ENCODE data around the gene CACNA1S. TPM values are rescaled to one million over a fixed set of nuclear protein-coding genes. Genes with fewer than 3 reads are reported as not detected.

Gene CACNA1S
- total RNA-seq, 1 donor from 2014 or later = 0.11 TPM

DNA sequence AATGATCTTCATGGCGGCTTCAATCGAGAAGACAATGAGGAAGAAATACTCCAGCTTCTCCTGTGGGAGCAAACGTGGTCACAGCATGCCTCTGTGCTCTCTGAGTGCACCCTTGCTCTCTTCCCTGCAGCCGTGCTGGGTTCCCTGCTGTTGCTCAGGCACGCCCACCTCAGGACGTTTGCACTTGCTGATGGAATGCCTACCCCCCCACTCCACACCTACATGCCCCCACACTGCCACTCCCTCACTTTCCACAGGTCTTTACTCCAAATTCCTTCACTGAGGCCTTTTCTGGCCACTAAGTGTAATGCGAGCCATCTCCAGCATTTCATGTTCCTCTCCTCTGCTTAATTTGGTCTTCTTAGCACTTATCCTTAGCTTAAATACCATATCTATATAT is 18.3 kb downstream of the CACNA1S start:
- Mint-ChIP-seq H3K9me3 (no peaks in the 10 kb centered on the region), H3K4me1 (peaks cover 74% of the 10 kb centered on the region), H3K27ac (no peak overlapping the region), H3K36me3 (no peaks in the 10 kb centered on the region), H3K4me3 (no peak overlapping the region), H3K27me3 (ENCODE audit: insufficient read depth, low read depth) (peaks cover 2% of the 10 kb centered on the region)
- H3F3A ChIP-seq (ENCODE audit: low read depth) = peaks cover 12% of the 10 kb centered on the region
- H3K4me2 ChIP-seq = no peak overlapping the region
- no peak overlapping the region for H2AFZ ChIP-seq (replicated peaks)
- H4K20me1 ChIP-seq (ENCODE audit: low read depth) = no peaks in the 10 kb centered on the region
- DNase-seq (ENCODE audit: low spot score) = no peak
- no peaks in the 10 kb centered on the region for H3K79me2 ChIP-seq (ENCODE audit: low read depth)
- no peak overlapping the region for H3K9ac ChIP-seq
- H3K27ac ChIP-seq = no peak overlapping the region
- H3K9me3 ChIP-seq (ENCODE audit: low read depth) = no peaks in the 10 kb centered on the region
- no peaks in the 10 kb centered on the region for H3K36me3 ChIP-seq
- peaks cover 17% of the 10 kb centered on the region for H3K4me1 ChIP-seq
- TF ChIP-seq, protein P1, sequence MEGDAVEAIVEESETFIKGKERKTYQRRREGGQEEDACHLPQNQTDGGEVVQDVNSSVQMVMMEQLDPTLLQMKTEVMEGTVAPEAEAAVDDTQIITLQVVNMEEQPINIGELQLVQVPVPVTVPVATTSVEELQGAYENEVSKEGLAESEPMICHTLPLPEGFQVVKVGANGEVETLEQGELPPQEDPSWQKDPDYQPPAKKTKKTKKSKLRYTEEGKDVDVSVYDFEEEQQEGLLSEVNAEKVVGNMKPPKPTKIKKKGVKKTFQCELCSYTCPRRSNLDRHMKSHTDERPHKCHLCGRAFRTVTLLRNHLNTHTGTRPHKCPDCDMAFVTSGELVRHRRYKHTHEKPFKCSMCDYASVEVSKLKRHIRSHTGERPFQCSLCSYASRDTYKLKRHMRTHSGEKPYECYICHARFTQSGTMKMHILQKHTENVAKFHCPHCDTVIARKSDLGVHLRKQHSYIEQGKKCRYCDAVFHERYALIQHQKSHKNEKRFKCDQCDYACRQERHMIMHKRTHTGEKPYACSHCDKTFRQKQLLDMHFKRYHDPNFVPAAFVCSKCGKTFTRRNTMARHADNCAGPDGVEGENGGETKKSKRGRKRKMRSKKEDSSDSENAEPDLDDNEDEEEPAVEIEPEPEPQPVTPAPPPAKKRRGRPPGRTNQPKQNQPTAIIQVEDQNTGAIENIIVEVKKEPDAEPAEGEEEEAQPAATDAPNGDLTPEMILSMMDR (IDR thresholded peaks at IDR 0.05) = no peak
- H3K4me3 ChIP-seq = no peak overlapping the region
- no peaks in the 10 kb centered on the region for H3K27me3 ChIP-seq

DNA sequence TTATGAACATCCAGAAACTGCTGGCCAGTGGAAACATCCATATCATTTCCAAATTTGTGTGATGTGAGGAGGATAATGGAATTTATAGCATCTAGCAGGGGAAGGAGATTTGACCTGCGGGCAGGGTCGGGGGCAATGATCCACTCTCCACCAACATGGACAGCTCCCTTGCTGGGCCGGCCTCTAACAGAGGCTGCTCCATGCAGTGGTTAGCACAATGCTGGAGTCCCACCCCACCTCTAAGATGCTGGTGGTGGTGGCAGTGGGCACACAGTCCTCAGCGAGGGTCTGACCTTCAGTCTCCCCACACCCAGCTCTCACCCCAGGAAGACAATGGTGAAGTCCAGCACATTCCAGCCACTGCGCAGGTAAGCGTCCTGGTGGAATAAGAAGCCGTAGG is 18.7 kb downstream of the CACNA1S start:
- Mint-ChIP-seq H3K4me1 (peaks cover 75% of the 10 kb centered on the region), H3K9me3 (no peaks in the 10 kb centered on the region), H3K36me3 (no peaks in the 10 kb centered on the region), H3K27me3 (ENCODE audit: insufficient read depth, low read depth) (peaks cover 3% of the 10 kb centered on the region), H3K27ac (no peak overlapping the region), H3K4me3 (no peak overlapping the region)
- Histone ChIP-seq H3K9me3 (ENCODE audit: low read depth) (no peaks in the 10 kb centered on the region), H3K4me3 (no peak overlapping the region), H3K27ac (no peak overlapping the region), H2AFZ (replicated peaks) (no peak overlapping the region), H3K27me3 (no peaks in the 10 kb centered on the region), H4K20me1 (ENCODE audit: low read depth) (no peaks in the 10 kb centered on the region), H3K9ac (no peak overlapping the region), H3K36me3 (no peaks in the 10 kb centered on the region), H3K79me2 (ENCODE audit: low read depth) (no peaks in the 10 kb centered on the region), H3K4me2 (no peak overlapping the region), H3F3A (ENCODE audit: low read depth) (peaks cover 12% of the 10 kb centered on the region), H3K4me1 (peaks cover 15% of the 10 kb centered on the region)
- TF ChIP-seq, protein P1 (IDR thresholded peaks at IDR 0.05) = no peak
- TF ChIP-seq EZH2phosphoT487 (IDR thresholded peaks at IDR 0.05) = no peak
- TF ChIP-seq EZH2 (IDR thresholded peaks at IDR 0.05) = no peak
- DNase-seq (ENCODE audit: low spot score) = no peak

DNA sequence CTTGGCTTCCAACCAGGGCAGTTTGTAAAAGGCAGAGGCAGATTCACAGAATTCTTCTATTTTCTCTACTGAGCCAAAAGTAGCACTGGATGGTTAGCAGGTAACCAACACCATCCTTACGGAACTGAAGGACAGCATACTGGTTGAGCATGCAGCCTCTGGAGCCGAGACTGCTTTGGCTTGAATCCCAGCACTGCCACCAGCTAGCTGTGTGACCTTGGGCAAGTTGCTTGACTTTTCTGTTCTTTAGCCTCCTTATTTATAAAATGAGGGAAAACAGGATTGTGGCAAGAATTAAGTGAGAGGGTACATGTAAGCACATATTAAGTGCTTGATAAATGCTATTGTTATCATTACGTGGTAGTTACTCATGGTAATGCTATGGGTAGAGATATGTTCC is 19.5 kb downstream of the CACNA1S start:
- TF ChIP-seq EZH2 (IDR thresholded peaks at IDR 0.05) (no peak), EZH2phosphoT487 (IDR thresholded peaks at IDR 0.05) (no peak)
- TF ChIP-seq, protein P1 (IDR thresholded peaks at IDR 0.05) = no peak
- DNase-seq (ENCODE audit: low spot score) = no peak
- Mint-ChIP-seq H3K36me3 (no peaks in the 10 kb centered on the region), H3K27me3 (ENCODE audit: insufficient read depth, low read depth) (peaks cover 5% of the 10 kb centered on the region), H3K4me1 (peaks cover 76% of the 10 kb centered on the region), H3K27ac (no peak overlapping the region), H3K9me3 (no peaks in the 10 kb centered on the region), H3K4me3 (no peak overlapping the region)
- H3F3A ChIP-seq (ENCODE audit: low read depth) = peaks cover 12% of the 10 kb centered on the region
- H3K27ac ChIP-seq = no peak overlapping the region
- H3K36me3 ChIP-seq = no peaks in the 10 kb centered on the region
- no peaks in the 10 kb centered on the region for H3K9me3 ChIP-seq (ENCODE audit: low read depth)
- no peaks in the 10 kb centered on the region for H3K79me2 ChIP-seq (ENCODE audit: low read depth)
- H2AFZ ChIP-seq (replicated peaks) = no peak overlapping the region
- peaks cover 15% of the 10 kb centered on the region for H3K4me1 ChIP-seq
- no peaks in the 10 kb centered on the region for H4K20me1 ChIP-seq (ENCODE audit: low read depth)
- no peak overlapping the region for H3K4me2 ChIP-seq
- no peak overlapping the region for H3K9ac ChIP-seq
- H3K4me3 ChIP-seq = no peak overlapping the region
- H3K27me3 ChIP-seq = no peaks in the 10 kb centered on the region

DNA sequence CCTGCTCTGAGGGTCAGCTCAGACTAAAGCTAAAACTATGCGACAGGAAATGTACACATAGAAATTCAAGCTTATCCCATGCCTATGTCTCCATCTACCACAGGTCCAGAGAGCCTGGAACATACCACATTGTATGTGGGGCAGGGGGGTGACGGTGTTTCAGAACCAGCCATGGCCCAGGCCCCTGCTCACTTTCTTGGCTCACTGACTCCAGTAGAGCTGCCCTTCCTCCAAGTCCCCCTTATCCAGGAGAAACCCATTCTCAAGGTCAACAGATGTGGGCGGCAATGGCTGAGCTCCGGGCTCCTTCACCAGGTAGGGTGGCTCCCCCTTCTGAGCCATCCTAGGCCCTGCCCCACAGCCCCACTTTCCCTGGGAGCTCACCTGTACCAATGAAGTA is 21.0 kb downstream of the CACNA1S start:
- Histone ChIP-seq H3K79me2 (ENCODE audit: low read depth) (no peaks in the 10 kb centered on the region), H3K4me2 (no peak overlapping the region), H3K36me3 (no peaks in the 10 kb centered on the region), H3K4me3 (no peak overlapping the region), H4K20me1 (ENCODE audit: low read depth) (no peaks in the 10 kb centered on the region), H3K4me1 (peaks cover 15% of the 10 kb centered on the region), H3K9me3 (ENCODE audit: low read depth) (no peaks in the 10 kb centered on the region), H3K27me3 (no peaks in the 10 kb centered on the region), H2AFZ (replicated peaks) (no peak overlapping the region), H3F3A (ENCODE audit: low read depth) (peaks cover 12% of the 10 kb centered on the region), H3K9ac (no peak overlapping the region), H3K27ac (no peak overlapping the region)
- no peak overlapping the region for H3K4me3 Mint-ChIP-seq
- H3K27ac Mint-ChIP-seq = no peak overlapping the region
- no peak for DNase-seq (ENCODE audit: low spot score)
- peaks cover 71% of the 10 kb centered on the region for H3K4me1 Mint-ChIP-seq
- H3K27me3 Mint-ChIP-seq (ENCODE audit: insufficient read depth, low read depth) = peaks cover 5% of the 10 kb centered on the region
- H3K36me3 Mint-ChIP-seq = no peaks in the 10 kb centered on the region
- TF ChIP-seq, protein P1 (IDR thresholded peaks at IDR 0.05) = no peak
- TF ChIP-seq EZH2 (IDR thresholded peaks at IDR 0.05) = no peak
- TF ChIP-seq EZH2phosphoT487 (IDR thresholded peaks at IDR 0.05) = no peak
- H3K9me3 Mint-ChIP-seq = no peaks in the 10 kb centered on the region

Measured in neural progenitor cell (in vitro differentiated cells).